GM23248 (cell line): ENCODE measurements around the gene BRF1. TPM values are rescaled to one million over a fixed set of nuclear protein-coding genes. Genes with fewer than 3 reads are reported as not detected.

ENCODE experiments used
- DNase-seq: peaks from one replicate; pipeline ENCODE4 v3.0.0-alpha.2; 2015
- H2AFZ ChIP-seq: fragments of 200-600 bp; sonication (generic); 2 replicates; pipeline ENCODE4 v1.6.1; 2016; ENCODE audit warnings: antibody characterized with exemption
- H3F3A ChIP-seq: fragments of 200-600 bp; sonication (generic); 2 replicates; pipeline ENCODE4 v1.6.1; 2016; ENCODE audit warnings: mild to moderate bottlenecking, antibody characterized with exemption, mixed run types; ENCODE audit not compliant: insufficient read depth
- H3K27ac ChIP-seq: fragments of 200-600 bp; sonication (generic); 2 replicates; pipeline ENCODE4 v1.5.1; 2016; ENCODE audit warnings: mild to moderate bottlenecking
- H3K27me3 ChIP-seq: fragments of 200-600 bp; sonication (generic); replicated peaks from 2 replicates; pipeline ENCODE4 v1.6.1; 2016; ENCODE audit warnings: mild to moderate bottlenecking; ENCODE audit not compliant: insufficient read depth
- H3K36me3 ChIP-seq: fragments of 200-600 bp; sonication (generic); 2 replicates; pipeline ENCODE4 v1.6.1; 2016; ENCODE audit warnings: low read depth, mild to moderate bottlenecking
- H3K4me1 ChIP-seq: fragments of 200-600 bp; sonication (generic); 2 replicates; pipeline ENCODE4 v1.6.1; 2016; ENCODE audit warnings: mild to moderate bottlenecking; ENCODE audit not compliant: insufficient read depth
- H3K4me2 ChIP-seq: fragments of 200-600 bp; sonication (generic); one replicate; pipeline ENCODE4 v1.6.1; 2016; ENCODE audit warnings: mild to moderate bottlenecking; ENCODE audit not compliant: unreplicated experiment
- H3K4me3 ChIP-seq: fragments of 200-600 bp; sonication (generic); 2 replicates; pipeline ENCODE4 v1.5.1; 2016; ENCODE audit warnings: mild to moderate bottlenecking
- H3K79me2 ChIP-seq: fragments of 200-600 bp; sonication (generic); 2 replicates; pipeline ENCODE4 v1.6.1; 2016; ENCODE audit warnings: mild to moderate bottlenecking; ENCODE audit not compliant: insufficient read depth
- H3K9ac ChIP-seq: fragments of 200-600 bp; sonication (generic); 2 replicates; pipeline ENCODE4 v1.6.1; 2016; ENCODE audit warnings: mild to moderate bottlenecking
- H3K9me2 ChIP-seq: fragments of 200-600 bp; sonication (generic); 2 replicates; pipeline ENCODE4 v1.6.1; 2016; ENCODE audit warnings: mixed run types, mild to moderate bottlenecking, moderate library complexity; ENCODE audit not compliant: insufficient read depth
- H3K9me3 ChIP-seq: fragments of 200-600 bp; sonication (generic); one replicate; pipeline ENCODE4 v1.6.1; 2017; ENCODE audit warnings: low read depth
- H4K20me1 ChIP-seq: fragments of 200-600 bp; sonication (generic); 2 replicates; pipeline ENCODE4 v1.6.0; 2016; ENCODE audit not compliant: insufficient read depth
- EZH2 ChIP-seq: fragments of 200-600 bp; sonication (generic); IDR thresholded peaks from 2 replicates; pipeline ENCODE4 v1.6.1; 2018; ENCODE audit warnings: antibody characterized with exemption, mild to moderate bottlenecking; ENCODE audit not compliant: insufficient read depth, poor library complexity, severe bottlenecking
- EZH2phosphoT487 ChIP-seq: fragments of 200-600 bp; sonication (generic); IDR thresholded peaks from 2 replicates; pipeline ENCODE4 v1.6.1; 2018; ENCODE audit warnings: antibody characterized with exemption, moderate library complexity, mild to moderate bottlenecking, low read depth; ENCODE audit not compliant: insufficient read depth
- WGBS, 2 experiments: methylation state at CpG; one replicate each; pipeline ENCODE4 v1.1.6; 2015 to 2017; ENCODE audit warnings: low lambda C conversion rate in 2 of 2, low coverage in 1 of 2; ENCODE audit errors: missing lambda C conversion rate in 2 of 2; 5-methylcytosine and 5-hydroxymethylcytosine counted together
- in situ Hi-C: fragments of 300-500 bp; cut with MboI; formaldehyde crosslinking; loops from 2 replicates; pipeline ENCODE4 v1.15.0; 2020
- polyA plus RNA-seq: library from polyadenylated mRNA; unstranded; fragments of >200 nt; fragmentation: Nextera tagmentation; extraction: Ambion mirVana; gene quantifications from 2 replicates; pipeline ENCODE4 v1.2.1, GENCODE V29; 2016
- total RNA-seq: library from RNA; depleted of rRNA; stranded (reverse); fragments of >200 nt; shearing (Covaris generic); gene quantifications from 2 replicates; pipeline ENCODE4 v1.2.3, GENCODE V29; 2014

BRF1 gene
- total and polyA plus RNA-seq, 2 experiments from 2014 or later = 10.5 to 27.0 TPM

DNA sequence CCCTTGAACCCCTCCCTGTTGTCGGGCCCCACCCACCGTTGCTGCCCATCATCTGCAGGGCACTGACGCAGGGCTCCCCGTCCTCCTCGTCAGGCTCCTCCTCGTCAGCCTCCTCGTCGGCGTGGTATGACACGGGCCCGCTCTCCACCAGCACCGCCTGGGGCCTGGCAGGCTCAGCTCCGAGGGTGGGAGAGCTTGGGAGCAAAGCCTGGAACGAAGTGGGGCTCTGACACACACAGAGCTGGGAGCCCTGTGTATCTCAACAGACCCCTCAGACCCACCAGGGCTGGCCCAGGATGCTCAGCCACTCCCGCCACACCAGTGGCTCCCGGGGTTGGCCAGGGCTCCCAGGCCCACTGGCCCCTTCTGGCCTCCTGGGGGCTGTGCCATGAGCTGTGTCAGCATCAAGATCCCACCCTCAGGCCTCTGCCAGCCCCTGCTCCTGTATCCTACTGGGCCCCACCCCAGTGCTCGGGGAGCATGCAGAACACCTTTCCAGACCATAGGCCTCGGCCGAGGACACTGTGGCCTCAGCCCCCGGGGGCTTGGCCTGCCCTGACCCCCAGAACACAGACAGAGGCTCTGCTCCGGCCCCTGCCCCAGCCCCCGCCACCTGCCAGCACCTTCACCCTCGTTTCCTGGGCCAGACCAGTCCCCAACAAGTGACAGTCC, 89.6 kb downstream of the BRF1 start:
- 90 to 94% methylated on average over 17 to 19 of the region's 23 CpGs for WGBS, 2 experiments
- in situ Hi-C loops = no loop called here

DNA sequence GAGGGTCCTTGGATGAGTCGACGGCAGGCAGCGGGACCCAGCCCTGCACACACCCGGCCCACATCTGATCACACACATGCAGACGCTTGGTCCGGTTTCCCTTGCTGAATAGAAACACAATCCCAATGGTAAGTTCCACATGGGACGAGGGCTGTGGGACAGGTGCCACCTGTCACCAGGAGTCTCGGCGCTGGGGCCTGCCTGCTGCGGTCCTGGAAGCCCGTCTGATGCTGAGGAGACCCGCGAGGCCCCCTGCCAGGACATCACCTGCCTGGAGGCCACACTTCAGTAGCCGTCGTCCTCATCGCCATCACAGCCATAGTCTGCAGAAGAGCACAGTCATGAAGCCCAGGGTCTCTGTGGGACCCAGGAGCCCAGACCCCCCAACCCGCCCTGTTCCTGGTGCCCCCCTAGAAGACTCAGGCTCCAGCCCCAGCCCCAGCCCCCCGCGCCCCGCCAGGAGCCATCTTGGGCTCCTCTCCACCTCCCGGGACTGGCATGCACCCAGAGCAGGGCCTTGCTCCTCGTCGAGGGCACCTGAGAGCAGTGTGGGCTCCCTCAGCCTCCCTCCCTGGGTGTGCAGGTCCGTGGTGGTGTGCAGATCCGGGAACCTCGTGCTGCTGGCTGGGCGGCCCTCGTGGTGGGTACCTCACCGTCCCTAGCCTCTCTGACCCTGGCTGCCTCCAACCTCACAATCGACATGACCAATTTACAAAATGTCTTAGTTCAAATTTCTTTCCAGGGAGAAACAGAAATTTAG, 90.4 kb downstream of the BRF1 start:
- in situ Hi-C loops = no loop called here
- H2AFZ ChIP-seq = no peak overlapping the region
- H3K27me3 ChIP-seq = no peaks in the 10 kb centered on the region
- no peak overlapping the region for H3K27ac ChIP-seq
- no peaks in the 10 kb centered on the region for H3K79me2 ChIP-seq
- H3F3A ChIP-seq = no peaks in the 10 kb centered on the region
- no peak for TF ChIP-seq EZH2phosphoT487
- no peak for TF ChIP-seq EZH2
- DNase-seq = no peak
- no peaks in the 10 kb centered on the region for H3K36me3 ChIP-seq
- H3K4me2 ChIP-seq = no peak overlapping the region
- 92 to 95% methylated on average over 23 to 30 of the region's 30 CpGs for WGBS, 2 experiments
- no peak overlapping the region for H3K4me3 ChIP-seq
- H3K9ac ChIP-seq = no peak overlapping the region
- H3K9me2 ChIP-seq = no peaks in the 10 kb centered on the region
- no peaks in the 10 kb centered on the region for H4K20me1 ChIP-seq
- no peaks in the 10 kb centered on the region for H3K4me1 ChIP-seq
- H3K9me3 ChIP-seq = no peaks in the 10 kb centered on the region

More for the DNA sequence above, 89.6 kb downstream of the BRF1 start:
- Histone ChIP-seq H3K79me2 (no peaks in the 10 kb centered on the region), H2AFZ (no peak overlapping the region), H3K4me2 (no peak overlapping the region), H3K27ac (no peak overlapping the region), H3K9ac (no peak overlapping the region), H3K4me1 (no peaks in the 10 kb centered on the region), H3F3A (no peaks in the 10 kb centered on the region), H4K20me1 (no peaks in the 10 kb centered on the region), H3K4me3 (no peak overlapping the region), H3K9me2 (no peaks in the 10 kb centered on the region), H3K27me3 (no peaks in the 10 kb centered on the region), H3K9me3 (no peaks in the 10 kb centered on the region), H3K36me3 (no peaks in the 10 kb centered on the region)
- DNase-seq = no peak
- TF ChIP-seq EZH2 (no peak), EZH2phosphoT487 (no peak)

GRCh38 chr14:105209646-105210045, 91.2 kb downstream of the BRF1 start:
- H4K20me1 ChIP-seq = no peaks in the 10 kb centered on the region
- no peaks in the 10 kb centered on the region for H3K27me3 ChIP-seq
- no peaks in the 10 kb centered on the region for H3K36me3 ChIP-seq
- H3K9ac ChIP-seq = no peak overlapping the region
- in situ Hi-C loops = no loop called here
- WGBS, 2 experiments = 96 to 100% methylated on average over 12 to 16 of the region's 16 CpGs
- H3K9me2 ChIP-seq = no peaks in the 10 kb centered on the region
- no peak overlapping the region for H3K4me3 ChIP-seq
- H3K4me1 ChIP-seq = no peaks in the 10 kb centered on the region
- no peaks in the 10 kb centered on the region for H3K9me3 ChIP-seq
- no peaks in the 10 kb centered on the region for H3F3A ChIP-seq
- H3K79me2 ChIP-seq = no peaks in the 10 kb centered on the region
- no peak overlapping the region for H3K4me2 ChIP-seq
- H2AFZ ChIP-seq = no peak overlapping the region
- DNase-seq = no peak
- no peak overlapping the region for H3K27ac ChIP-seq
- TF ChIP-seq EZH2 (no peak), EZH2phosphoT487 (no peak)

- Histone ChIP-seq H3F3A (no peaks in the 10 kb centered on the region), H3K4me2 (no peak overlapping the region), H3K9me2 (no peaks in the 10 kb centered on the region), H3K9ac (no peak overlapping the region), H3K27ac (no peak overlapping the region), H3K79me2 (no peaks in the 10 kb centered on the region), H3K36me3 (no peaks in the 10 kb centered on the region), H4K20me1 (no peaks in the 10 kb centered on the region), H3K4me3 (no peak overlapping the region), H2AFZ (no peak overlapping the region), H3K27me3 (no peaks in the 10 kb centered on the region), H3K4me1 (no peaks in the 10 kb centered on the region), H3K9me3 (no peaks in the 10 kb centered on the region)
- 87 to 90% methylated on average over 8 of the region's 8 CpGs for WGBS, 2 experiments
- in situ Hi-C loops = no loop called here
- DNase-seq = no peak
- TF ChIP-seq EZH2phosphoT487 = no peak
- TF ChIP-seq EZH2 = no peak
Observed at GRCh38 chr14:105209091-105209490, 91.7 kb downstream of the BRF1 start.

GRCh38 chr14:105208738-105209075, 92.1 kb downstream of the BRF1 start:
- DNase-seq = no peak
- no peak overlapping the region for H3K27ac ChIP-seq
- 82 to 83% methylated on average over 4 to 12 of the region's 12 CpGs for WGBS, 2 experiments
- H3F3A ChIP-seq = no peaks in the 10 kb centered on the region
- H3K4me1 ChIP-seq = no peaks in the 10 kb centered on the region
- H3K4me3 ChIP-seq = no peak overlapping the region
- no peaks in the 10 kb centered on the region for H3K9me3 ChIP-seq
- no peak overlapping the region for H2AFZ ChIP-seq
- H3K36me3 ChIP-seq = no peaks in the 10 kb centered on the region
- H3K79me2 ChIP-seq = no peaks in the 10 kb centered on the region
- H3K9me2 ChIP-seq = no peaks in the 10 kb centered on the region
- H3K9ac ChIP-seq = no peak overlapping the region
- in situ Hi-C loops = no loop called here
- TF ChIP-seq EZH2phosphoT487 (no peak), EZH2 (no peak)
- H3K4me2 ChIP-seq = no peak overlapping the region
- no peaks in the 10 kb centered on the region for H3K27me3 ChIP-seq
- H4K20me1 ChIP-seq = no peaks in the 10 kb centered on the region
